Parathyroid adenoma (tissue), 2 donors: ENCODE results near the gene SERINC3.

Source experiments
- H2AFZ ChIP-seq: fragments of 300-600 bp; sonication (generic); one replicate; pipeline ENCODE4 v1.7.0; 2017; ENCODE audit warnings: antibody characterized with exemption, mild to moderate bottlenecking
- H3K27ac ChIP-seq: fragments of 300-600 bp; sonication (generic); one replicate; pipeline ENCODE4 v1.7.0; 2017
- H3K27me3 ChIP-seq: fragments of 300-600 bp; sonication (generic); one replicate; pipeline ENCODE4 v1.7.0; 2017; ENCODE audit warnings: low read length; ENCODE audit not compliant: control insufficient read depth, insufficient read depth
- H3K36me3 ChIP-seq: fragments of 300-600 bp; sonication (generic); one replicate; pipeline ENCODE4 v1.7.0; 2017; ENCODE audit warnings: low read length; ENCODE audit not compliant: control insufficient read depth, insufficient read depth
- H3K4me1 ChIP-seq: fragments of 300-600 bp; sonication (generic); one replicate; pipeline ENCODE4 v1.7.0; 2017; ENCODE audit warnings: control low read depth
- H3K4me2 ChIP-seq: fragments of 300-600 bp; sonication (generic); one replicate; pipeline ENCODE4 v1.7.0; 2017; ENCODE audit warnings: low read length
- H3K4me3 ChIP-seq: fragments of 300-600 bp; sonication (generic); one replicate; pipeline ENCODE4 v1.7.0; 2017; ENCODE audit warnings: low read depth, low read length
- H3K79me2 ChIP-seq: fragments of 300-600 bp; sonication (generic); one replicate; pipeline ENCODE4 v1.7.0; 2017; ENCODE audit warnings: control low read depth
- H3K9ac ChIP-seq: fragments of 300-600 bp; sonication (generic); one replicate; pipeline ENCODE4 v1.7.0; 2017; ENCODE audit warnings: mild to moderate bottlenecking
- H3K9me3 ChIP-seq: fragments of 300-600 bp; sonication (generic); one replicate; pipeline ENCODE4 v1.7.0; 2017; ENCODE audit warnings: low read length; ENCODE audit not compliant: control insufficient read depth
- TF ChIP-seq, protein P1 (sequence below): fragments of 300-600 bp; sonication (generic); IDR thresholded peaks from one replicate; pipeline ENCODE4 v1.7.0; 2017; ENCODE audit warnings: antibody characterized with exemption, mild to moderate bottlenecking
- donor health status: primary hyperparathyroidism.

SERINC3 gene

DNA sequence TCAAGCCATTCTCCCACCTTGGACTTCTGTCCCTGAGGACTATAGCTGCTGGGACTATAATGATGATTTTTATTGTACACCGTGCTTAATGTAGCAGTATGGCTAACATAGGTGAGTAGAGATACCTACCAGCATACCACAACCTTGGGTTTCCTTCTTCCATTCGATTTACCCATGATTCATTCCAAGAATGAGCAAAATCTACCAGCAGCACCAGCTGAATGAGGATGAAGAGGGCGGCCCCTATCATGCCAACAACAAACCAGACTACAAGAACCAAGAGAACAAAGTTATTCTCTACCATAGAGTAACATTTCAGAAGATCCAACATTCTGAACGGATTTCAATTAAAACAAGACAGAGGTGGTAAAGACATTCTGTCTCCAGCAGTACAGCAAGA, 12.1 kb downstream of the SERINC3 start:
- Histone ChIP-seq H3K9ac (no peak overlapping the region), H3K4me2 (no peak overlapping the region), H3K4me1 (no peaks in the 10 kb centered on the region), H3K36me3 (no peaks in the 10 kb centered on the region), H3K4me3 (no peak overlapping the region), H3K27ac (no peak overlapping the region), H3K9me3 (no peaks in the 10 kb centered on the region), H3K27me3 (no peaks in the 10 kb centered on the region), H2AFZ (no peak overlapping the region), H3K79me2 (peaks cover 22% of the 10 kb centered on the region)
- TF ChIP-seq, protein P1, sequence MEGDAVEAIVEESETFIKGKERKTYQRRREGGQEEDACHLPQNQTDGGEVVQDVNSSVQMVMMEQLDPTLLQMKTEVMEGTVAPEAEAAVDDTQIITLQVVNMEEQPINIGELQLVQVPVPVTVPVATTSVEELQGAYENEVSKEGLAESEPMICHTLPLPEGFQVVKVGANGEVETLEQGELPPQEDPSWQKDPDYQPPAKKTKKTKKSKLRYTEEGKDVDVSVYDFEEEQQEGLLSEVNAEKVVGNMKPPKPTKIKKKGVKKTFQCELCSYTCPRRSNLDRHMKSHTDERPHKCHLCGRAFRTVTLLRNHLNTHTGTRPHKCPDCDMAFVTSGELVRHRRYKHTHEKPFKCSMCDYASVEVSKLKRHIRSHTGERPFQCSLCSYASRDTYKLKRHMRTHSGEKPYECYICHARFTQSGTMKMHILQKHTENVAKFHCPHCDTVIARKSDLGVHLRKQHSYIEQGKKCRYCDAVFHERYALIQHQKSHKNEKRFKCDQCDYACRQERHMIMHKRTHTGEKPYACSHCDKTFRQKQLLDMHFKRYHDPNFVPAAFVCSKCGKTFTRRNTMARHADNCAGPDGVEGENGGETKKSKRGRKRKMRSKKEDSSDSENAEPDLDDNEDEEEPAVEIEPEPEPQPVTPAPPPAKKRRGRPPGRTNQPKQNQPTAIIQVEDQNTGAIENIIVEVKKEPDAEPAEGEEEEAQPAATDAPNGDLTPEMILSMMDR: no peak

DNA sequence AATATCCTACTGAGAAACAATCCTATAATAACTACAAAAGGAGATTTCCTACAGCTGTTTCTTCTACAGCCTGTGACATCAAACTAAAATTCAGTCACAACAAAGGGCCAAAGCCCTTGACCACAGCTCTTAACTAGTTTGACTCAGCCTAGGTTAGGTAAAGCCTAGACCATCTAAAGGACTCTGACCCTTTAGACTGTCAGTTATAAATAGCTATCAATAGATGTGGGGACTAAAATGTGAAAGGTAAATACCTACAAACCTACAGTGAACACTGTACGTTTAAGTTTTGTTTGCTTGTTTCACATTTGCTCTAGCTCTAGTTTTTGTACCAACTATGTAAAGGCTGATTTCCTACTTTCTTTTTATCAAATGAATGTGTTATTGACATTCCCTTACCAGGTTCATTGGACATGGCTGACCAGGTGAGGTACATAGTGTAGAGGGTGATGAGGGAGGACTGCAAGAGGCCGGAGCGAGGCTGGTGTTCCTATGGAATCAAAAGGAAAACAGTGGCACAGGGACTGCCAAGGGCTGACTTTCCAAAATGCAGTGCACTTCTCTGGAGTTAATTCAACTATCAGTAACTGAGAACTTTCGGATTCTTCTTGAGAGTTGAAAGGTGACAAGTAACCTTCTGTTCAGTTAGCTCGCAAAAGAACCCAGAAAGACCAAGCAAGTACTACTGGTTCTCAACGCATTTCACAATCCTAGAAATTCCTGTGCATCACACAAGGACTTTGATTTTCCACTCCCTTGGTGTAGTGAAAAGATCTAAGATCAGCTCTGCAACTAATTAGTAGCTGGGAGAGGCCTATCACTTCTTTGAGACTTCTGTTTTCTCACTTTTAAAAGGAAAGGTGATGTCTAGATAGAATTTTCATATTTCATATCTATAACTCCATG, 17.2 kb downstream of the SERINC3 start:
- H3K9me3 ChIP-seq: no peaks in the 10 kb centered on the region

DNA sequence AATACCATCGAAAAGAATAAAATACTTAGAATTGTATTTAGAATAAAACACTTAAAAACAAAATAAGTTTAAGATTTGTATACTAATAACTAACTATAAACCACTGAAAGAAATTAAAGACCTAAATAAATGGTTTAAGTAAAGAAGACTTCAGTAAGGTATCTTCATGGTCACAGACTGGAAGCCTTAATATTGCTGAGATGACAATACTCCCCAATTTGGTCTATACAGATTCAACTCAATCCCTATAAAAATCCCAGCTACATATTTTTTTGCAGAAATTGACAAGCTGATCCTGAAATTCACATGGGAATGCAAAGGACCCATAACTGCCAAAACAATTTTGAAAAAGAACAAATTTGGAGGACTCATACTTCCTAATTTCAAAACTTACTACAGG, 18.9 kb downstream of the SERINC3 start:
- H3K9me3 ChIP-seq: no peaks in the 10 kb centered on the region
- no peaks in the 10 kb centered on the region for H3K27me3 ChIP-seq
- no peaks in the 10 kb centered on the region for H3K36me3 ChIP-seq
- H3K79me2 ChIP-seq: peaks cover 2% of the 10 kb centered on the region
- no peak overlapping the region for H2AFZ ChIP-seq
- no peak overlapping the region for H3K4me2 ChIP-seq
- no peak overlapping the region for H3K9ac ChIP-seq
- no peak overlapping the region for H3K4me3 ChIP-seq
- H3K27ac ChIP-seq: no peak overlapping the region
- no peaks in the 10 kb centered on the region for H3K4me1 ChIP-seq
- TF ChIP-seq, protein P1: no peak

More for the DNA sequence above, 17.2 kb downstream of the SERINC3 start:
- no peaks in the 10 kb centered on the region for H3K27me3 ChIP-seq
- H3K4me3 ChIP-seq: no peak overlapping the region
- H3K4me1 ChIP-seq: no peaks in the 10 kb centered on the region
- H2AFZ ChIP-seq: no peak overlapping the region
- no peaks in the 10 kb centered on the region for H3K36me3 ChIP-seq
- H3K79me2 ChIP-seq: peaks cover 2% of the 10 kb centered on the region
- H3K27ac ChIP-seq: no peak overlapping the region
- H3K9ac ChIP-seq: no peak overlapping the region
- no peak overlapping the region for H3K4me2 ChIP-seq
- TF ChIP-seq, protein P1: no peak

DNA sequence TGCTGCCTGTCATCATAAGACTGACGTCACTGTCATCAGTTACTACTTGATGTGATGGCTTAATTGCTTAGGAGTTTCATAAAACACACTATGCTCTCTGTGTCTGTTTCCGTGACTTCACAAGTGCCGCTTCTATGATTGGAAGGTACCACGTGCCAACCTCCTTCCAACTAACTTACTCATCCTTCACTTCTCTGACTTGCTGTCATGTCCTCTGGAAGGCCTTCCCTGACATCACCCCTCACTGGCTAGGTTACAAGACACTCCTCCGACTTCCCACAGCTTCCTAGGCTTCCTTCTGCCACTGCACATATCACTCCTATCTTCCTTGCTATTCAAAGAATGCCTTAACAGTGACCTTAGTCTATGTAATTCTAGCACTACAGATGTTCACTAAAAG, 20.4 kb downstream of the SERINC3 start:
- Histone ChIP-seq H3K27ac (no peak overlapping the region), H3K9me3 (no peaks in the 10 kb centered on the region), H3K4me1 (no peaks in the 10 kb centered on the region), H3K4me2 (no peak overlapping the region), H3K36me3 (no peaks in the 10 kb centered on the region), H3K9ac (no peak overlapping the region), H3K79me2 (peaks cover 2% of the 10 kb centered on the region), H2AFZ (no peak overlapping the region), H3K4me3 (no peak overlapping the region), H3K27me3 (no peaks in the 10 kb centered on the region)
- TF ChIP-seq, protein P1: no peak

DNA sequence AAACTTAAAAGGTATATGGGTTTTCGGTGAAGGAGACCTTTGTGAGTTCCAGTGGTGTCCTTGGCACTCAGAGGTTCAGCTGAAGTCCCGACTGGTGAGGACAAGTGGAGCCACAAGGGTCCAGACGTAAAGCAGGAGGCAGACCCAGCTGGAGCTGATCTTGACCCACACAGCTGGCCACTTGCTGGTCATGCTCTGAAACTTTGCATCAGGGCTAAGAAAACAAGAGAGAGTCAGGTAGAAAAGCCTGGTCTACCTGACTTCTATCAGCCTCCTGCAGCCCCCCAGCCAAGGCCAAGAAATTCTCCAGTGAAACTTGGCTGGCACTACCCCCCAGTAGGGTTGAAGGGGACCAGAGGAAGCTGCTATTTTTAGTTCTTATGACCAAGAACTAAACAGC, 21.6 kb downstream of the SERINC3 start:
- H3K36me3 ChIP-seq: no peaks in the 10 kb centered on the region
- no peaks in the 10 kb centered on the region for H3K9me3 ChIP-seq
- H3K4me2 ChIP-seq: no peak overlapping the region
- H3K4me3 ChIP-seq: no peak overlapping the region
- no peaks in the 10 kb centered on the region for H3K4me1 ChIP-seq
- H3K27ac ChIP-seq: no peak overlapping the region
- peaks cover 2% of the 10 kb centered on the region for H3K79me2 ChIP-seq
- TF ChIP-seq, protein P1: no peak
- no peaks in the 10 kb centered on the region for H3K27me3 ChIP-seq
- H3K9ac ChIP-seq: no peak overlapping the region
- no peak overlapping the region for H2AFZ ChIP-seq
